Posterior vena cava (tissue), 2 donors: ENCODE measurements around the gene ANKRD12. TPM values are rescaled to one million over a fixed set of nuclear protein-coding genes. Genes with fewer than 3 reads are reported as not detected.
"Not testable (repeated sequence)": the region's sequence is repeated elsewhere in the genome, so short reads cannot be mapped to it uniquely, and the experiment has no call there.

Experiments used
- DNase-seq: peaks from one replicate; pipeline ENCODE4 v3.0.0-alpha.2; 2020; ENCODE audit warnings: low spot score
- intact Hi-C, 2 donors: fragments of 100-400 bp; cut with DNase I; formaldehyde crosslinking; loops; one replicate each; pipeline versions ENCODE4 v1.14.1 to v1.14.2; 2022 to 2023
- total RNA-seq, 2 donors: library from RNA; stranded (reverse); fragmentation: NEBNext Ultra II Directional; extraction: Animal tissue kit (Norgen Biotek cat#: 25700); gene quantifications; one replicate each; pipeline ENCODE4 v1.2.1, GENCODE V29; 2021
- donor health status: DM: yes; HTN: yes; CAD: no.
- donor health status: DM: yes; HTN: yes; CAD: no.

ANKRD12 gene
- total RNA-seq, 2 donors from 2014 or later, result 81.0 to 91.9 TPM

DNA sequence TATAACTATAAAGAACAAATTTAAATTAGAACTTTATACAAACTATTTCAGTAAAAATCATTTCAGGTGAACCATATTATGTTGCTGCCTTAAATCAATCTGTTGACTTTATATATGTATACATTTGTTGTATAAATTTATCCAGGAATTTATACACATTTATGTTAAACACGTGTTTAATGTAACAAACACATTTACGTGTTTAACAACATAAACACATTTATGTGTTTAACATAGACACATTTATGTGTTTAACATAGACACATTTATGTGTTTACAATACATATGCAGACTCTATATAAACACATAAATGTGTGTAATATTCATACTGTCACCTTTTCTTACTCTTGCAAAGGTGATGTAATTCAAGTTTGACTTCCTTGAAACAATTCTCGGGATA lies 122.6 kb downstream of the ANKRD12 start:
- no peak for DNase-seq
- intact Hi-C loops, result no loop called here

DNA sequence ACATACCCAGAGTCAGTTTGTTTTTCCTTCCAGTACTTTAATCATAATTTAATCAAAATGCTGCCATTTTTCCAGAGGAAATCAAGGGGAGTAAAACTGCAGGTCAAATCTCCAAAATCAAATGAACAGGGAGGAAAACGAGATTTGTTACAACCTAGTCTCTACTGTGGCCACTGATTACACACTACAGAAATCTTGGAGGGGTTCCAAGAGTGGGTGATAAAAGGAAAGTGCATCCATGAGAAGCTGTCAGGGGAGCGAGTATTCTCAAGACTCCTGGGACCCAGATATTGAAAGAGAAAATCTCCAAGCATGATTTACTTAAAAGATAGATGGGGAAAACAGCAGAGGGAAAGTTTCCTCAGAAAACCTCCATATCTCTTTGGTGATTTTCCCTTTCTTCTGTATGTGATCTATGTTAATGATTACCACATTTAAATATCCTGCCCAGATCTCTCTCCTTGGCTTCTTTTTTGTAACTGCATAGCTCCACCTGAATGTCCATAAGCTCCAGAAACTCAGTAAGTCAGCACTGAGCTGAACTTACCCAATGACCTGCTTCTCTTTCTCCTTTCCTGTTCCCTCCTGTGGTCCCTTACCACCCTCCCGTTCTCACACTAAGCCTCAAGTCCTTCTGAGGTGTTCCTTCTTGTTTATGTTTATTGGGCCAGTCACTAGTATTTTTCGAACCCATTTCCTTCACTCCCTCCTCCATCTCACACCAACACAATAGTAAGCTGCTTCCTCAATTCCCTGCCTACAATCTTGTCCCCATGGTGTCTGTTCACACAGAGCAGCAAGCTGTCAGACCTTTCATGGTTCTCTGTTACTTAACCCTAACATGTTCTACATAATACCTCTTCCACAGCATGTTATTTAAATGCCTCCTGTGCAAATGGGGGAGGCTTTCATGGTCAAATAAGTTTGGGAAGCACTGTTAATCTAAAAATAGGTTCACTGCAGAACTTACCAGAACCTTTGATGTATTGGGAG lies 124.1 kb downstream of the ANKRD12 start:
- DNase-seq, result no peak
- intact Hi-C loops, result loop anchor here in 1 of 2 donors (10.0 kb wide), 1 partner anchor 204 kb away; no protein-coding TSS in a partner anchor

DNA sequence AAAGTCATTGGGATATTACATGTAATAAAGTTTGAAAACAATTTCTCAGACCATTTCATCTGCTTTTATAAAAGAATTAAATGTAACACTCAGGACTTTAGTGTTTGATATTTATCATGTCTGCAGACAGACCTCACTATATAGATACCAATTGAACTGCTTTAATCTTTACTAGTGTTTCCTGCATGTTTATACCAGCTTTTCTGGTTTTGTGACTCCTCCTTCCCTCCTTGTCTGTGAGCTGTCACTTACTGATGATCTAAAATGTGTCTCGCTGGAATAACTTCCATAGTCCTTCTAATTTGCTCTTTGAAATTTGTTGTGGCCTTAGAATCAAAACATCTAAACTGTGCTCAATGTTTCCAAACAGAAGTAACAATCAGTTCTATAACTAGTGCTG lies 126.7 kb downstream of the ANKRD12 start:
- intact Hi-C loops, result loop anchor here in 1 of 2 donors (10.0 kb wide), 1 partner anchor 202 kb away; no protein-coding TSS in a partner anchor
- DNase-seq, result no peak

DNA sequence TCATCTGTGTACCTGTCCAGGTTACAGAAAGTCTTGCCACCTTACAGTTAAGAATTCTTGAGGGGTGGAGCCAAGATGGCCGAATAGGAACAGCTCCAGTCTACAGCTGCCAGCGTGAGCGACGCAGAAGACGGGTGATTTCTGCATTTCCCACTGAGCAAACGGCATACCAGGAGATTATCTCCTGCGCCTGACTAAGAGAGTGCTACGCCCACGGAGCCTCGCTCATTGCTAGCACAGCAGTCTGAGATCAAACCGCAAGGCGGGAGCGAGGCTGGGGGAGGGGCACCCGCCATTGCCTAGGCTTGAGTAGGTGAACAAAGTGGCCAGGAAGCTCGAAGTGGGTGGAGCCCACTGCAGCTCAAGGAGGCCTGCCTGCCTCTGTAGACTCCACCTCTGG lies 128.2 kb downstream of the ANKRD12 start:
- intact Hi-C loops, result loop anchor here in 1 of 2 donors (10.0 kb wide), 1 partner anchor 200 kb away; no protein-coding TSS in a partner anchor

DNA sequence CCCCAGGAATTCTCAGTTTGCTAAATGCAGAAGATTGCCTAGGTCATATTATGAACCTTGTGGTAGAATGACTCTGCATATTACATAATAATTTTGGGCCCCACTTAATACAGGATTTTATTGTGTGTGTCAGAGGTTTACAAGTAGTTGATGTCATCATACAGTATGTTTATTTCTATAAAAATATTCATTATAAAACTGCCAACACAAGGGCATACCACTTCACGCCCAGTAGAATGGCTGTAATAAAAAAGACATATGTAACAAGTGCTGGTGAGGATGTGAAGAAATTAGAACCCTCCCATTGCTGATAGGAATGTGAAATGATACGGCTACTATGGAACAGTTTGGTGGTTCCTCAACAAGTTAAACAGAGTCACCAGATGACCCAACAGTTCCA lies 136.6 kb downstream of the ANKRD12 start:
- DNase-seq, result no peak
- intact Hi-C loops, result no loop called here

More for the DNA sequence above, 128.2 kb downstream of the ANKRD12 start:
- DNase-seq, result not testable (repeated sequence)

DNA sequence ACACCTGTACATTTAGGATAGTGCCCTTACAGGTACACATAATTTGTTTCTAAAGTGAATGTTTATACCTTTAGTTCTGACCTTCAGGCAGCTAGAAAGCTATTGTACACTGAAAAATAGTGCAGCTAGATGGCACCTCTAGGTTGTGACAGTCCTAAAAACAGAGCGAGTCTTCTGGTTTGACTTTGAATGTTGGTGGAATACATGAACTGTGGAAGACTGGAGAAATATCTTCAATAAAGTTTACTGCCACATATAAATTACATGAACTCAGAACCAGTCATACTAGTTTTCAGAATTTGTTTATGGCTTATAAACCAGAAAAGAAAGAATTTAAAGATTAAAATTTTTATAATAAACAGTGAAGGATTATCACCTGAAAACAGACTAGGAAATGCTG lies 139.3 kb downstream of the ANKRD12 start:
- no peak for DNase-seq
- intact Hi-C loops, result no loop called here

DNA sequence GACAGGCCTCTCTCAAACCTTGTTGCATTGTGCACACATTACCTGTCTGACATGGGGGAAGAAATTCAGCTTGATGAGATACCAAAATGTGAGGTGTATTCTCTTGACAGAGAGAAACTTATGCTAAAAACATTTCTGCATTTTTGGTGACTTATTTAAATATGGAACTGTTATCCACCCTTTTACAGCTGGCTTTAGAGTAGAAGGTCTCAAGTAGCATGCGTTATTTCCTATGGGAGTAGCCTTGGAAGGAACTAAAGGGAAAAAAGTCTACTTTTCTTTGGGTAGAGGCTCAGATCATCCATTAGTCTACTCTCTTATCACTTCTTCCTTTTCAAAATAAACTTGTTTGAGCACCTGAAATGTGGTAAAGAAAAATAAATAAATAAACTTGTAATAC lies 141.4 kb downstream of the ANKRD12 start:
- no peak for DNase-seq
- intact Hi-C loops, result no loop called here

DNA sequence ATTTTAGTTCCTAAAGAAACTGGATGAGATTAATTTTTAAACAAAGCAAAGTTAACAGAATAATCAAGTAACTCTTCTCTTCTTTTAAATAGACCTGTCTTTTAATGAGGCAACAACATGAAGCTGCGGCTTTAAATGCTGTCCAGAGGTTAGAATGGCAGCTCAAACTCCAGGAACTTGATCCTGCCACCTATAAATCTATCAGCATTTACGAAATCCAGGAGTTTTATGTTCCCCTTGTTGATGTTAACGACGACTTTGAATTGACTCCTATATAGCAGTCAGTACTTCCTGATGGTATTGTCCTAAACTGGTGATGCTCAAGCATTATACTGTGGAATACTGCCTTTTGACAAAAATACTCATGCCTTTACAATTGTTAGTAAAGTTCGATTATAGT lies 144.3 kb downstream of the ANKRD12 start:
- intact Hi-C loops, result no loop called here
- DNase-seq, result no peak

DNA sequence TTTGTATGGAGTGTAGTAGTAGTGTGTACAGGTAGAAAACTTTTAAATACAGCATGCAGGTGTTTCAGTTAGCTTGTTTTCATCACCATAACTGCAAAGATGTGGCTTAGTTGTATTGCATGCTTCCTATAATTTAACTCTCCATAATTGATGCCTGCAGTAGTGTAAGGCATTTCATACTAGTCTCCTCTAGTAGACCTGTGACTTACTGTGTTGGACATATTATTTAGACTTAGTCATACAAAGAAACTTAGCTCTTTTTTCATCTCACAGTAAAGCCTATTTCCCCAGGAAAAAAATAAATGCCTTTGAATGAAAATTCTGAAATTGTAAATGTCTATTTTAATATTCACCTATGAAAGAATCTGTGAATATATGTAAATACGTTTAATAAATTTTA lies 145.2 kb downstream of the ANKRD12 start:
- intact Hi-C loops, result no loop called here
- no peak for DNase-seq

DNA sequence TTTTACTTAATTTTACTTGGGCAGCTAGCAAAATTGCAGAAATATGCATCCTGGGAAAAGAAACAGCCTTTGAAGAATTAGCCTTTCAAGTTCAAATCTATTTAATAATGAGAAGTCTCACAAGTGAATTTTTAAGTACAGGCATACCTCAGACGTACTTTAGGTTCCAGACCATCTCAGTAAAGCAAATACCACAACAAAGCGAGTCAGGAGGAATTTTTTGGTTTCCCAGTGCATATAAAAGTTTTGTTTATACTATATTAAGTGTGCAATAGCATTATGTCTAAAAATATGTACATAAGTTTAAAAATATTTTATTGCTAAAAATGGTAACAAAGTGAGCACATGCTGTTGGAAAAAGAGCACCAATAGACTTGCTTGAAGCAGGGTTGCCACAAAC lies 147.2 kb downstream of the ANKRD12 start:
- intact Hi-C loops, result no loop called here
- no peak for DNase-seq

DNA sequence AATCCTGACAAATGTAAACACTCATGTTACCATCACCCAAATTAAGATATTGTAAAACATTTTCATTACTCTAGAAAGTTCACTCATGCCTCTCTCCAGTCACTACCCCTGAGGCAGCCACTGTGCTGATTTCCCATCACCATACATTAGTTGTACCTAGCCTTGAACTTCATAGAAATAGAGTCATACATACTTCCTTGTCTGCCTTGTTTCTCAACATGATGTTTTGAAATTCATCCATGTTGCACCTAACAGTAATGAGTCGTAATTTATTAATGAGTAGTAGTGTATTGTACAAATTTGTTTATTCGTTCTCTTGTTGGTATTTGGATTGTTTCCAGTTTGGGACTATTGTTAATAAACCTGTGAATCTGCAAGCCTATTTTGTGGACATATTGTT lies 149.0 kb downstream of the ANKRD12 start:
- intact Hi-C loops, result no loop called here
- DNase-seq, result no peak

DNA sequence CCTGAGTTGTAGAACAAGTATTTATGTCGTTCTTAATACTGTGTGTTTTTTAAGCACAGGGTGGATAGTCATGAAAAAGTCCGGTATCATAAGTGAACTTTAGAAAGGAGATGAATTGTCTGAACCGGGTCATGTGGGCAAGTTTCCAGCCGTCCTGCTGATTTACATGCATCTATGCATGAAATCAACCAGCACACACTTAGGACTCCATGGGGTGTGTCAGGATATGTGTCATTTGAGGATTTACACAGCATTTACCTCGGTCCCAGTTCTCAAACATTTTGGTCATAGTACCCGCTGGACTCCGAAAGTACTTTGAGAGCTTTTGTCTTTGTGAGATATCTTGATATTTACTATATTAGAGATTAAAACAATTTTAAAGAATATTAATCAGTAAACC lies 150.5 kb downstream of the ANKRD12 start:
- intact Hi-C loops, result no loop called here
- no peak for DNase-seq

DNA sequence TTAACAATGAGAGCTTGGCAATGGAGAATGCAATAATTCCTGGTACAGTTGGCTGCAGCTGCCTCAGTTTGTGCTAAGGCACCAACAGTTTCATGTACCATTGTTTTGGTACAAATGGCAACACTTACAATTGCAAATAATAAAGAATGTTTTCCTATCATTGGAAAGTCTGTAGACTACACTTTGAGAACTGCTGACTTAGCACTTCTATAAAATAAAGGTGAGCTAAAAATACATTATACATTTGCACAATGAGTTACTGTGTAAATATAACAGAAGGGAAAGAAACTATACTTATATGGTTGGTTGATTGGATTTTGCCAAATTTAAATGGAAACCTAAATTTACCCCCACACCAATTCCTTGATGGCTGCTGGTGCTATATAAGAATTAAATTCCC lies 153.1 kb downstream of the ANKRD12 start:
- no peak for DNase-seq
- intact Hi-C loops, result no loop called here

DNA sequence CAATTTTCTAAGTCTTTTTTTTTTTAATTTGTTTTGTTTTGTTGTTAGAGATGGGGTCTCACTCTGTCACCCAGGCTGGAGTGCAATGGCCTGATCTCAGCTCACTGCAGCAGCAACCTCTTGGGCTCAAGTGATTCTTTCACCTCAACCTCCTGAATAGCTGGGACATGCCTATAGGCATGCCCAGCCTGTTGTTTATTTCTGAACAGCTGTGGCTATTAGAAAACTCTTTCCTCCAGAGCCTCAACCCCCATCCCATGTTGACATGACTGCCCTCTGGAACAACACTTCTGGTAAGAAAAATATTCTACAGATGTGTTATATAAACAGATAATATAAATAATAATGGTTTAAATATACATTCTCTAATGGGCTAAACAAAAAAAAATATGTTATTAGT lies 153.6 kb downstream of the ANKRD12 start:
- intact Hi-C loops, result no loop called here
- no peak for DNase-seq

DNA sequence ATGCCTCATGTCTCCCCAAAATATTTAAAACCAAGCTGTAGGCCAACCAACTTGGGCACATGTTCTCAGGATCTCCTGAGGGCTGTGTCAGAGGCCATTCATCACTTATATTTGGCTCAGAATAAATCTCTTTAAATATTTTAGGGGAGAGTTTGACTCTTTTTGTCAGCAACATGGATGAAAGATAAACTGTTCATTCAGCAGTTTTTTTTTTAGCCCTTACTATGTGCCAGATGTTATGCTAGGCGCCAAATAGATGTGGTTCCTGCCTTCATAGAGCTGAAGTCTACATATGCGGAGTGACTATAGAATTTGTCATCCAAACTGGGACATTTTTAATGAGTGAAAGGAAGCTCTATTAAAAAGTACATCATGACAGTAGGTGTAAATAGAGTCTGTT lies 155.5 kb downstream of the ANKRD12 start:
- intact Hi-C loops, result no loop called here
- DNase-seq, result no peak

DNA sequence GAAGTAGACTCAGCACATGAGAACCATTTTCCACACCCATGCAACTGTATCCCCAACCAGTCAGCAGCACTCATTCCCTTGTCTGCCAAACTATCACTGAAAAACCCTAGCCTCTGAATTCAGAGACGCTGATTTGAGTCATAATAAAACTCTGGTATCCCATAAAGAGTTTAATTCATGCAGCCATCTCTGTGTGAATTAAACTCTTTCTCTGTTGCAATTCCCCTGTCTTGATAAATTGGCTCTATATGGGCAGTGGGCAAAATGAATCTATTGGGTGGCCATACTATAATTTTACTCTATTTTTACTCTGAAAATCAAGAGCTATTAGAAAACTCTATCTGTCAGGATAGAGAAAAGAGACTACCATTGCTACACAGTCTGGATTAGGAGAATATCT lies 157.4 kb downstream of the ANKRD12 start:
- no peak for DNase-seq
- intact Hi-C loops, result no loop called here

DNA sequence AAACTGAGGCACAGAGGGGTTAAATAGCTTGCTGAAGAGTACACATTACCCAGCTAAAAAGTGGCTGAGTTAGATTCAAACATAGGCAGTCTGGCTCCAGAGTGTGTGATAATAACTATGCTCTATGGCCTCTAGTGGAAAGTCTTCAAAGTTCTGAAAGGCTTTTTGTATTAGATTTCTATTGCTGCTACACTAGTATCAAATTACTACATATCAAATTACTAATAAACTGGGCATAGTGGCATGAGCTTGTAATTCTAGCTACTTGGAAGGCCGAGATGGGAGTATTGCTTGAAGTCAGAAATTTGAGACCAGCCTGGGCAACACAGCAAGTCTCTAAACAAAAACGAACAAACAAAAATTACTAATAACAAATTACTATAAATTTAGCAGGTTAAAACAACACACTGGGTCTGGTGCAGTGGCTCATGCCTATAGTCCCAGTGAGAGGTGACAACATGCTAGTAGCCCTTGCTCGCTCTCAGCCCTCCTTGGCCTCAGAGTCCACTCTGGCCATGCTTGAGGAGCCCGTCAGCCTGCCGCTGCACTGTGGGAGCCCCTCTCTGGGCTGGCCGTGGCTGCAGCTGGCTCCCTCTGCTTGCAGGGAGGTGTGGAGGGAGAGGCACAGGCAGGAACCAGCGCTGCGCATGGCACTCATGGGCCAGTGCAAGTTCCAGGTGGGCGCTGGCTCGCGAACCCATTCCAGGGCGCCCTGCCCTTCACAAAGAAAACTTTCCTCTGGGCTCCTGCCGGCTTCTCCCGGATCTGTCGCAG lies 159.8 kb downstream of the ANKRD12 start:
- DNase-seq, result peak; percentile 58
- intact Hi-C loops, result no loop called here

DNA sequence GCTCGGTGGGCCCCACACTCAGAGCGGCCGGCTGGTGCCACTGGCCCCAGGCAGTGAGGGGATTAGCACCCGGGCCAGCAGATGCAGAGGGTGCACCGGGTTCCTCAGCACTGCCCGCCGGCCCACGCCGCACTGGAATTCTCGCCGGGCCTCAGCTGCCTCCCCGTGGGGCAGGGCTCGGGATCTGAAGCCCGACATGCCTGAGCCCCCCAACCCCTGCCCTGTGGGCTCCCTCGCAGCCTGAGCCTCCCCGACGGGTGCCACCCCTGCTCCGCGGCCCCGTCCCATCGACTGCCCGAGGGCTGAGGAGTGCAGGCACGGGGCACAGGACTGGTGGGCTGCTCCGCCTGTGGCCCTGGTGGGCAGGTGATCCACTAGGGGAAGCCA lies 160.4 kb downstream of the ANKRD12 start:
- DNase-seq, result peak; percentile 62
- intact Hi-C loops, result no loop called here

DNA sequence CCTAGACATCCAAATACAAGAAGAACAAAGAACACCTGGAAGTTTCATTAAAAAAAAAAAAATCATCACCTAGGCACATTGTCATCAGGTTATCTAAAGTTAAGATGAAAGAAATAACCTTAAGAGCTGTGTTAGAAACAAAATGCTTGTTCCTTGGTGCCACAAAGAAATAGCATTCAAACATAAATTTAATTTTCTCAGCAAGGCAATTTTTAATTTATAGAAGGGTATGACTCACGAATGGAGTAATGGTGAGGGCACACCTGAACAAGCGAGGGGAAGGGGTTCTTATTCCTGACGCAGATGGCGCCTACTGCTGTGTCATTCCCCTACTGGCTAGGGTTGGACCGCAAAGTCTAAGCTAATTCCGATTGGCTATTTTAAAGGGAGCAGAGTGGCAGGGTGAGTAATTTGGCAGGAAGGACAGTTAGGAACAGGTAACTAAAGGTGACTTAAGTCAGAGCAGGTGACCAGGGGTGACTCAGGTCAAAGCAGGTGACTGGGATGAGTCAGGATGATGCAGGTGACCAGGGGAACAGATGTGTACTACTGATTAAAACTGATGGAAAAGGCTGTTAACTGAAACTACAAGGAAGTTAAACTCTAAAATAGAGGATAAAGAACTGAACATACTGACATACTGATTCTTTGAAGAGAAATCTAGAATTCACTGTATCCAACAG lies 167.9 kb downstream of the ANKRD12 start:
- intact Hi-C loops, result loop anchor here in 1 of 2 donors (2.0 kb wide), 1 partner anchor 22 kb away; no protein-coding TSS in a partner anchor
- no peak for DNase-seq

DNA sequence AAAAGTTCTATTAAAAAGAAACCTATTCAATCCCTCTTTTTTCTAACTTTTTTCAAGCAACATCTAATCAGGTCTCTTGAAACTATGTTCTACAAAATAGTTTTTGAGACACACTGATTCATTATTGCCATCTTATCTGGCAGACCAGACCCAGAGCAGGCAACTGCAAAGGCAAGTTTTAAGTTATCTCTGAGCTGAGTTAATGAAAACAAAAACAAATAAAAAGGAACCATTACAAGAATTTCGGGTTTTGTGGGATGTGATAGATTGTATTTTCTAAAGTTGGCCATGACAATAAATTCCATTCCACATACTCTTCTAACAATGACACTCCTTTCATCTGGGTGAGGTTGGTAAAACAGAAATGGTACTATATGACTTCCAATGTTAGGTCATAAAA lies 182.8 kb downstream of the ANKRD12 start:
- intact Hi-C loops, result no loop called here
- no peak for DNase-seq
